Kidney tubule cell (primary cell): ENCODE results near the gene PCP4.

Experiments
- DNase-seq: peaks from one replicate; pipeline ENCODE4 v3.0.0-alpha.2; 2018; ENCODE audit warnings: low spot score

The PCP4 gene

DNA sequence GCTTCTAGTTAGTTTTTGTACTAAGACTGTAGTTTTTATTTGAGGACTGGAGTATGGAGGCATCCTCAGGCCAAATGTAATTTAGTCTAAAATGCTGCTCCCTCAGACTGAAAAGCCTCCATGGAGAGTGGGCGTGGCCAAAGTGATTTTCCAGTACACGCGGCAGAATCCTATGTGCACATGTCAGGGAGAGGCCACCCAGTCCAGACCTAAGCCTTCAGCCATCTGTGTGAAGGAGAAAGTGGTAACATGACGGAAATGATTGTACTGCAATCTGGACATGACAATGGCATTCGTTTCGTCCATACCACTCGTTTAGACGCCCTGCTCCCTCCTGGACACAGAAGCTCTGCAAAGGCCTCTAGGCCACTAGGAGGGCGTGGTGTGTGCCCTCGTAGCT lies 56.2 kb downstream of the PCP4 start:
- no peak for DNase-seq

- no peak for DNase-seq
These were observed 57.5 kb downstream of the PCP4 start for GRCh38 chr21:39924577-39925308.

DNA sequence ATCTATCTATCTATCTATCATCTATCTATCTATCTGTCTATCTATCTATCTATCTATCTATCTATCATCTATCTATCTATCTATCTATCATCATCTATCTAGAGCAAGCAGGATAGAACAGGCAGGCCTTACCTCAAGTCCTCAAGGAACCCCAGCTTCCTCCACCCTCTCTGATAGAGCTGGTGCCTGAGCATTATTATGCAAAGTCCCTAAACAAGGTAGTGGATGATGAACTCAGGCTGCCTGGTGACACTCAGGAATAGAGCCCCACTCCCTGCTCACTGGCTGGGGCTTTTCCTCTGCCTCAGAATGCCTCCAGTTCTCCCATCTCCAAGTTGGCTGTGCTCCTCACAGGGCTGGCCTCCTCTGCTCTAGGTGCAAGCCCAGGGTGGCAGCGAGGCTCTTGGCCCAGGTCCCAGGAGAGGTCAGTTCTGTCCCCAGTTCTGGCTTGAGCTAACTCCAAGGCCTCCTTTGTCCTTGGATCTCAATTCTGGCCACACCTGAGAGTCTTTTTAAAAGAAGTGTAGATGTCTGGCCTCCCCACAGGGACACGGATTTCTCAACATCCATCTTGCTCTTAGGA lies 60.2 kb downstream of the PCP4 start:
- DNase-seq = no peak

DNA sequence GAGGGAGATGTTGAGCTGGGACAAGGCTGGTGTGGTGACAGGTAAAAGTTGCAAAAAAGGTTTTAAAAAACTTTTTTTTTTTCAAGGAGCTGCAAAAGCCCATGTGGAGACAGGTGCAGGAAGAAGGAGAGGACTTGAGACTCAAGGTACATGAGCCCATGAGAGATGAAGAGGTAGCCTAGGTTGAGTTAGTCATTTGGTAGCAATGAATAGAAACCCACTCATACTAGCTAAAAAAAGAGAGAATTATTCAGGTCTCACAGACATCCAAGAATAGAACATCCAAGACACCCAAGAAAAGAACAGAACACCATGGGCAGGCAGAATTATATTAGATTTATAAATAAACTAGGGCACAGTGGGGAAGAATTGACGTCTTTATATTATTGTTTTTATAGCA lies 65.1 kb downstream of the PCP4 start:
- no peak for DNase-seq

DNA sequence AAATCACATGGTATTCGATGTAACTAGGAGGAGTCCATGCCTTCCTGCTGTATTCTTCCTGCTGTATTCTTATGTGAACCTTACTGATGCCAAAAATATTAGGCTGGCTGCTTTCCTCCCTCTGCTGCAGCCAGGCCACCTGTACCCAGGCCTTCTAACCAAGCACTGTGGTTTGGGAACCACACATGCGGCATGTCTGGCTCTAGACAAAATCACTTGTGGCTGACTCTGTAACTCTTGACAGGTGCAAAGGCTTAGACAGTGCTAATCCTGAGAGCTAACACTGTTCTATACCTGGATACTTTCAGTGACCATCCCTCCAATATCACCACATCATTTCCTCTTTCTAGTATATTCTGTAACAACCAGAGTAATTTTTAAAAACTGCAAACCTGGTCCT lies 67.7 kb downstream of the PCP4 start:
- no peak for DNase-seq

DNA sequence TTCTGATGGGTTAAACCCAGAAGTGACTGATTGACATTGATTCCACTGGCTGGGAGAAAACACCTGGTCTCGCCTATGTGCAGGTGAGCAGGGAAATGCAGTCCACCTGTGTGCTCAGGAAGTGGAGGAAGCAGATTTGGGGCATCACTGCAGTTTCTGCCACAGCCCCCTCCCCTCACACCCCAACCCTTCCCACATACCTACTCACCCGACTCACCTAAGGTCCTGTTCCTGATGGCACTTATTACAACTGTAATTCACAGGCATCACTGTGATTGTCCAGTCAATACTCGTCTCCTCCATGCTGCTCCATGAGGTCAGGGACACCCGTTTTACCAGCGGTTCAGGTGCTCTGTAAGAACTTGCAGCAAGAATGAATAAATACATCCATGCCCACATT lies 68.5 kb downstream of the PCP4 start:
- no peak for DNase-seq

DNA sequence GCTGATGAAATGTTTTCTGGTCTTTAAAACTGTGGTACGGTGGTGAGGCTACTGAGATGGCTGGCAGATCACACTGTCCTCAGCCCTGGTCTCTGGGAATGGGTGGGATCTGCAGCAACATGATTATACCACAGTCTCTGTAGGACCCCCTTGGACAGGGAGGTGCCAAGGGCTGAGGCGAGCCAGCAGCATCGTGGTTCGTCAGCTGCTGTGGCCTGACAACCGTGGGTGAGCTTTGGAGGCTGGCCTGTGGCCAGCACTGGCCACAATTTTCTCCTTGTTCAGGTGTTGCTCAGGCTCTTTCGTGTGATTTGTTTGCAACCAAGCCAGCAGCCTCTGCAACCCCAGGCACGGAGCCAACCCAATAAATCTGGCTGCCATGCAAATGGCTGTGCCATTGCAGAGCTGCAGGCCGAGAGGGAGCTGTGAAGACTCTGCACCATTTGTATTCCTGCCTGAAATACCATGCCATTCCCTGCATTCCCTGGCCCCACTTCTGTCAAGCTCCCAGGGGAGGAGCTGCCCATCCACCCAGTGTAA lies 70.9 kb downstream of the PCP4 start:
- no peak for DNase-seq

DNA sequence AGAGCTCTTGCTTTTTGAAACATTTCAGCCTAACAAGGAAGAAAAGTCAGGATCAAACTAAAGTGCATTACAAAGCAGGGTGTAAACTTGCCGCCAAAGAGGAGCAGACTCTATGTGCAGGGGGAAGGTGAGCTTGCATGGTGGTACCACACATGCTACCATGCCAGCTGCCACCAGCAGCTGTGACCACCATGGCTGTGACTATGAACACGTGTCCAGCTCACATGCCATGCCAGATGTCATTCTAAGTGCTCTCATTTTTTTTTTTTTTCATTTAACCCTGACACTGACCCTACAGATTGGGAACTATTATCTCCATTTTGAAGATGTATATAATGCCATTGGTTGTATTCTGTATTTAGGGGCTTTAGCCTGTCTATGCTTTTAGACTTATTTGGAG lies 79.0 kb downstream of the PCP4 start:
- no peak for DNase-seq

- DNase-seq = no peak
These were observed 79.8 kb downstream of the PCP4 start for GRCh38 chr21:39947031-39947430.

DNA sequence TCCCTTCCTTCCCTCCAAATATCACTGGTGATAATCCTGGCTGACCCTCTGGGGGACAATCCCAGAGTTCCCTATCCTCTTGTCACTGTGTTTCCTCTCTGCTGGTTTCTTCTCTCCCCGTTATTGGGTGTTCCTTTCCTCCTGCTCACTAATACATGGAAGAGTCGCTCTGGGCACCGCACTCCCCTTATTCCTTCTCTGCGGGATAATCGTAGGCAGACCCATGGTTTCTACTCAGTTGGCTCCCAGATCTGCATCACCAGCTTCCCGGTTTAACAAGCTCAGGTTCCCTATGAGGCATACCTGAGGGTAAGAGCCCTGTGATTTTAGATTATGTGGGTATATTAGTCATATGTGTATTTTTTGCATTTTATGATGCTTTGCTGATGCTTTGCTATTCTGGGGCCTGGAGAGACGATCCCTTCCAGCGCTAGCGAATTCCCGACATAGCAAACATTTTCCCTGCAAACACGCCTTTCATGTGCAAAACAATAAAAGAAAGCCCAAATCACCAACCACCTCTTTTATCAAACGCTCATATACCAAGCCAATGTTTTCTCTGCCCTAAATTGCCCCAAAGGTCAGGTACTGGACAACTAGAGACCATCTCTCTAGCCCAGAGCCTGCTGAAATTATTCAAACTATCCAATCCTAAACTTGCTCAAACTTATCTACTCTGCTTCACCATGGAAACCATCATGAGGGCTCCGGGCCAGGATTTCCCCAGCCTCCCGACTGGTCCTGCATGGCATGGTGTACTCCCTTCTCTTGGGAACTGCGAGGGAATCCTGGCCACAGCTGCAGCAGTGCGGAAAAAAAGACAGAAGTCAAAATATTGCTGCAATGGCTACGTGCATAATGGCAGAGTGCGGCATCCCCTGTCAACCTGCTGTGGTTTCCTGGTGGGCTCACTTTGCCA lies 84.2 kb downstream of the PCP4 start:
- DNase-seq = no peak

DNA sequence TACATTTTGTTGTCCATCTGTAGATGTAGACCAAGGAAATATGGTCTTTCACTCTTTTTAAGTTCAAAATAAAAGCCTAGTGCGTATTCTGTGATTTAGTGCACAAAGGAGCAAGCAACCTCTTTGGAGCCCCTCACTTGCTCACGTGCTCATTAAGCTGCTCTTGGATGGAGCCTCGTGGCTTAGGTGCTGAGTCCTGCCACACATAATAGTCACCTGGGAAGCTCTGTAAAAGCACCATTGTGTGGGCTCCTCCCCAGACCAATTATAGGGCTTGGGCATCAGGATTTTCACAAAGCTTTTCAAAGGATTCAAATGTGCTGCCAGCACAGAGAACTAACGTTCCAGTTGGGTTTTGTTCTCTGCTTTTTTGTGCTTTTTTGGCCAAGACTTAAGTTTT lies 85.0 kb downstream of the PCP4 start:
- no peak for DNase-seq

GRCh38 chr21:39954570-39954969 lies 87.3 kb downstream of the PCP4 start:
- DNase-seq = no peak

GRCh38 chr21:39955326-39955725 lies 88.1 kb downstream of the PCP4 start:
- DNase-seq = no peak

DNA sequence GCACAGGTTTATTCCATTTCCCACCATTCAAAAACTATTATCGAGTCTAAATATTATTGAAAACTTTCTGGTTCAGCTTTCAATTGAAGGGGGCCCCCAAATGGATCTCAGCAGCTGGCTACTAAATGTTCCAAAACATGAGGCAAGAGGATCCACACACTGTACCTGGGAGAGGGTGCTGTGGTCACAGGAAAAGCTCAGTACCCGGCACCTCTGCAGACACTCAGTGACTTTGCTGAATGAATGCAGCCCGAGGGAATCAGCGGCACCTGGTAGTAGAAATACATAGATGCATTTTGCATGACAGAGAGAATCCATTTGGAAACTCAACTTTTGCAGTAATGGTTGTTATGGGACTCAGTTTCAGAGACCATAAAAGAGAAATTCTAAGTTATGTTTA lies 89.3 kb downstream of the PCP4 start:
- DNase-seq = no peak

GRCh38 chr21:39958731-39959130 lies 91.5 kb downstream of the PCP4 start:
- no peak for DNase-seq

DNA sequence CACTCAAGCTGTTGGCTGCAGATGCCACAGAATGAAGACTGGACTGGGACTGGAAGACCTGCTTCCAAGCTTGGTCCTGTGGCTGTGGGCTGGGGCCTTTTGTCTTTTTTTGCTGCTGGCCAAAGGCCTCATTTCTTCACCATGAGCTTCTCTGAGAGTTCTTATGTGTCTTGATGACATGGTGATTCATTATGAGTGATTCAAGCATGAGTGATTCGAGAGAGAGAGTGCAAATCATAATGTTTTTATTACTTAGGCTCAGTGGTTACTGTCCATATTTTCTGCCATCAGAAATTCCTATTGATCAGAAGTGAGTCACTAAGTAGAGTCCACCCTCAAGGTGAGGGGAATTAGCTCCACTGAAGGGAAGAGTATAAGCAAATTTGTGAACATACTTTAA lies 94.0 kb downstream of the PCP4 start:
- peak; percentile 80 for DNase-seq

- no peak for DNase-seq
These were observed 97.8 kb downstream of the PCP4 start for GRCh38 chr21:39965026-39965425.

GRCh38 chr21:39966786-39967185 lies 99.5 kb downstream of the PCP4 start:
- DNase-seq = no peak

- DNase-seq = no peak
These were observed 100.8 kb downstream of the PCP4 start for GRCh38 chr21:39968010-39968409.

GRCh38 chr21:39969691-39970364 lies 102.6 kb downstream of the PCP4 start:
- DNase-seq = no peak

DNA sequence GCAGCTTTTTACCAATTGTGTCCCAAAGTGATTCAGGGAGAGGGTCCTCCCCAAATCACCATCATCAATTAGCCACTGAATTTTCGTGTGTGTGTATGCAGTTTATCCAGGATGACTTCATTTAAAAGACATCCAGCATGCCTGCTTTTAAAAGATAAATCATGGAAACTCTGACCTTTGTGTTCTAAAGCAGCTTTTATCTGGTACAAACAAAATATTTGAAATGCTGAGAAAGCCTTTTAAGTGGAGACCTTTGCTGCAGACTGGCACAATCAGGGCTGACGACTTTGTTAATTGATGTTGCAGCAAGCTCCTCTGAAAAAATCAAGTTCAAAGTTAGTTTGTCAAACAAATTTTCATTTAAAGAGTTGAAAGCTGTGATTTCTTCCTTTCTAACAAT lies 104.7 kb downstream of the PCP4 start:
- DNase-seq = no peak

DNA sequence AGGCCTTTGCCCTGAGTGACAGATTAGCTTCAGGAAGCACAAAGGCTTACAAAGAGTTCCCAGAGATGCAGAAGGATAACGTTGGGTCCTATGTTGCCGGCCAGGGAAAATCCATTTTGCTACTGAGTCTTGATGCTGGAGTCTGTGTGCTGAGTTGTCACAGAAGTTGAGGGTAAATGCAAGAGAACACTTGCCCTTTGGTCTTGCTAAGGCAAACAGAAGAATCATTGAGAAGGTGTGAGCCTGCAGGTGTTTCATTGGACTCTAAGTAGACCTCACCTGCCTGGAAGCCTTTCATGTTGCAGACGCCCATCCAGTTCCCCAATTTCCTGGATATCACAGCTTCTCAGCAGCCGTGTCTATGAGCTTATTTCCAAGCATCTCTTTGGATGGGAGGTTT lies 105.2 kb downstream of the PCP4 start:
- no peak for DNase-seq
